HG02588 (cell line): Measurements from ENCODE around the gene ZC2HC1C.

ENCODE experiments used
- ATAC-seq: cut with Tn5 transposase; IDR thresholded peaks from one replicate; pipeline ENCODE4 v1.9.1; 2021; ENCODE audit warnings: mild to moderate bottlenecking, moderate library complexity; ENCODE audit not compliant: unreplicated experiment

The ZC2HC1C gene, protein sequence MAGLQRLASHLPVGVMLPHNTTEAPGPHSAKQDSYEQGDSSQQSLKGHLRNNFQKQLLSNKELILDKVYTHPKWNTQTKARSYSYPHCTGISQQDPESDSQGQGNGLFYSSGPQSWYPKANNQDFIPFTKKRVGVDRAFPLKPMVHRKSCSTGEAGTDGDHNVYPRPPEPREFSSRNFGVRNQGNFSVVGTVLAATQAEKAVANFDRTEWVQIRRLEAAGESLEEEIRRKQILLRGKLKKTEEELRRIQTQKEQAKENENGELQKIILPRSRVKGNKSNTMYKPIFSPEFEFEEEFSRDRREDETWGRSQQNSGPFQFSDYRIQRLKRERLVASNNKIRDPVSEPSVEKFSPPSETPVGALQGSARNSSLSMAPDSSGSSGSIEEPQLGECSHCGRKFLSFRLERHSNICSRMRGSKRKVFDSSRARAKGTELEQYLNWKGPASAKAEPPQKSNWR

DNA sequence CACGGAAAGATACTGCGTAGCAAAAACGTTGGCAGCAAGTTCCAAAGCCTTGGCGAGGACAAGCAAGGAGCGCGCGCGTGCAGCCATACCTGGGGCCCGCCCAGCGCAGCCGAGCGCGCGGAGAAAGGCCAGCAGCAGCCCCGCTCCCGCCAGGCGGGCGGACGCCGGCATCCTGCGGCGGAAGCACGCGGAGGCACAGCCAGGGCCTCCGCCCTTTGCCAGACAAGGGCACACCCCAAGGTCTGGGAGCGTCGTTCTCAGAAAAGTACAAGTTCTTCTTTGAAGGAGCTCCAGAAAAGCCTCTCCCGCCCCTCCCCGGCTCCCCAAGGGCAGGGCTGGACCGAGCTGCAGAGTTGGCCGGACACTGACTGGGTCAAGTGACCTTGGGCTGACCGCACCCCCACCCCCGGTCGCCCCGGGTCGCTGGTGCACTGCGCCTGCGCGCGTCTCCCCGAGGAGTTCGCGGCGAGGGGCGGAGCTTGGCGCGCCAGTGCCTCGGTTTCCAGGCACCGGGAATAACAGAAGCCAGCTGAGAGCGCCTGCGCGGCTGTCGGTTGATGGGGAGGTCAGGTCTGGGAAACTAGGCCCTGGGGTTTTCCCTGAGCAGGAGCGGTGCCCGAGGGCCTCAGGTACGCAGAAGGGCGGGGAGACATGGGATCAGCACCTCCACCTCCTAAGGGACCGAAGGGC, at the start of gene ZC2HC1C:
TSS of gene ZC2HC1C (plus strand) at position 521 of the 690 bp plus-strand sequence. CDS start 933 bp downstream, outside the sequence.
- peak; percentile 81 for ATAC-seq

DNA sequence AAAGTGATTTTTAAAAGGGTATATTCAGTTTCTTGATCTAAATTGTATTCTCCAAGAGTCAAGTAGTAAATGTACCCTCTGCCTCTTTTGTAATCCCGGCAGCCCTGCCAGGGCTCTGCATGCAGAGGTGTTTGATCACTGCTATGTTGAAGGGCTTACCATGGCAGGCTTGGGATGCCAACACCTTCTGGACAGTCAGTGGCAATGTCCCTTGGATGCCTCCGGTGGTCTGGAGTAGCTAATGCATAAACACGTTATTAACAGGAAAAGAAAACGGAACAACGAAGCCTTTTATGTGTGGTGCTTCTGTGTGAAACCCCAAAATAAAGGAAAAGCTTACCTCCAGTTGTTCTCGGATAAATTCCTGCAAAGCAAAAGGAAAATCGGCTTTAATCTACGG, 46.8 kb upstream of the ZC2HC1C start:
- ATAC-seq, result no peak

DNA sequence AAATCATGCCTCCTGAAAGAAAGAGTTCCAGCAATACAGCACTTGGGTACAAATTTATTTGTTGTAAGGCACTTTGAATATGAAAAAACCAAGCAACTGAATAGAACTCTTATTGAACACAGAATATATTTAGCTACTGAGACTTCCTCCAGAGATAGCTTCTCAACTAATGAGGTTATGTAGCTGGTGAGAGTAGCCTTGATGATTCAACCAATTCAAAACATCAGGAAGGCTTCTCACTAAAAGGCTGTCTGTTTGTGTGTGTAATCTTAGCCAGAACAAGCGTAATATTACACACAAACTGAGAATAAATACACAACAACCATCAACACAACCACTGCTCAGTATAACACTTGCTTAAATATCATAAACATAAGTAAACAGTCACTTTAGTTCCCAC, 46.3 kb upstream of the ZC2HC1C start:
- ATAC-seq, result no peak

DNA sequence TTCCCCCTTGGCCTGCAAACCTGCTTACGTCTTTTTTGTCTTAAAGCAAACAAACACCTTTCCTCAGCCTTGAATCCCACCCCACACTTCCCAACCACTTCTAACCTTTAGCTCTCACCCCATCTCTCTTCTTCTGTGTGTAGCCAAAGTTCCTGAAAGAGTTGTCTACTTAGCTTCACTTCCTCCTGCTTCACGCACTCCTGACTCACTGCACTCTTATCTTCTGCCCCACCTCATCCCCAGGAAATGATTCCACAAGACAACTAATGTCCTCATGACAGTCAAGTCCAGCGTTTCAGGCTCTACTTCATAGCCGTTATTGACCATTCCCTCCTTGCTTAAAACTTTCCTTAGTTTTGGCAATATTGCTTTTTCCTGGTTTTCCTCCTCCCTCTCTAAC, 44.4 kb upstream of the ZC2HC1C start:
- ATAC-seq, result no peak

DNA sequence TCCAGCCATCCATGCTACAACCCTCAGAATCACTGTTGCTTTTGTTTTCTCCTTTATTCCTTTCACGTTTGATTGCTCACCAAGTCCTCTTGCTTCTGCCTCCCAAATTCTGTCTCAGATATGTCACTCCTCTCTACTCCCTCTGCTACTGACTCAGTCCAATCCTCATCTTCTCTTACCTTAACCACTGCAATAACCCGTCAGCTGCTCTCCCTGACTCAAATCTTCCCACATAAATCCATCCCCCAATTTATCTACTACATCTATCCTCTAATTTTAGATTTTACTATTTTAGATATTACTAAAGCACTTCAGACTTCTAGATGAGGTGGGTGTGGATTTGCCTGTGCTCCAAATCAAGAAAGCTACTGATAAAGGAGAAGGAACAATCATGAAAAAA, 43.6 kb upstream of the ZC2HC1C start:
- ATAC-seq, result no peak

DNA sequence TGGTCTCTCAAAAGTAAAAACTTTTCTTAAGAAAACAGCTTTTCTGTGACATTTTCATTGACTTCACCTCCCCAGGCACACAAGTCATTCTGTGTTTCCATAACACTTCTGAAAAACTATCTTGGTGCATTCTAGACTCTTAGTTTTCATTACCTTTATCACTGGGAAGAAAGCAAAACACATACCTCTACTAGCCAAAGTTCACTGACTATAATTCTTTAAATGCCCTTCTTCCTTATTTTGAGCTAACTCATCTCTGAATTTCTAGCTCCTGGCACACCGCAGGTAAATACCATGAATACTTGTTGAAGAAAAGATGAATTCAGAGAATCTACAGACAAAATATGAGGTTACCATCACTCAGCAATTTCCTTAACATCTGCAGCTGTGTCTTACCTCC, 39.3 kb upstream of the ZC2HC1C start:
- no peak for ATAC-seq

DNA sequence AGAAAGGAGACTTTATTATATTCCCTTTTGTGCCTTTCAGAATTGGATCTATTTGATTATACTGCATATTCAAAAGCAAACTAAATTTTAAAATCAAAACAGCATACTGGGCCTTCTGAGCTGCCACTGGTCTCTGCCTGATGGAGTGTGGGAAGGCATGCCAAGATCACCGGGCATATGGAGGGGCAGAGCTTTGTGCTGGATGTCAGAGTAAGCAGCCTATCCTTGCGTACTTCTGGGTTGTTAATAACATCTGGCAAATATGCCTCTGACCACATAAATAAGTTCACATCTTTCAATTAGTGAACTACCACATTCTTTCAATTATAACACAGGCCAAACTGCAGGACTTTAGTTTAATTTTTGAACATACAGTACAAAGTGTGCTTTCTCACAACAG, 36.5 kb upstream of the ZC2HC1C start:
- ATAC-seq, result no peak

DNA sequence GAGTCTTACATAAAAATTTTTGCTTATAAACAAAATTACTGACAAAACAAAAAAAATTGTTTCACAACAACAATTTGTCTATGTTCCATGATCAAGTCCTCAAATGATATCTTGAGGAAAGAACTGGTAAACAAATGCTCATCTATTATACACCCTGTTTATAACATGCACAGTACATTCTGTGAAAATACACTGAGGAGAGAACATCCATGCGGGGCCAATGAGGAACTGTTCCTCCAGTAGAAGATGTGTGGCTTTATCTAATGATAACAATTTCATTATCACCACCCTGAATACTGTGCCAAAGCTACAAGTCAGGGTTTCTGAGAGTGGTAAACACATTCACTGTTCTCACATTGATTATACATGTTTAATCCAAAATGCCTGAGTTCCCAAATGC, 28.9 kb upstream of the ZC2HC1C start:
- ATAC-seq, result no peak

DNA sequence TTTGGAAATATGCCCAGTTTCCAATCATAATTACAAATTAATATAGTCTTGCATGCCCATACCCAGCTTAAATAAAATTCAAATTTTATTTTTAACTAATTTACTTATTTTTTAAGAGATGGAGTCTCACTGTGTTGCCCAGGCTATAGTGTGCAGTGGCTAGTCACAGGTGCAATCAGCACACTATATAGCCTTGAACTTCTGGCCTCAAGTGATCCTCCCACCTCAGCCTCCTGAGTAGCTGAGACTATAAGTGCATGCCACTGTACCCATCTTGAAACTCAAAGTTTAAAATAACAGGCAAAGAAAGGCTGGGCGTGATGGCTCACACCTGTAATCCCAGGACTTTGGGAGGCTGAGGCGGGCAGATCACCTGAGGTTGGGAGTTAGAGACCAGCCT, 28.5 kb upstream of the ZC2HC1C start:
- ATAC-seq, result no peak

DNA sequence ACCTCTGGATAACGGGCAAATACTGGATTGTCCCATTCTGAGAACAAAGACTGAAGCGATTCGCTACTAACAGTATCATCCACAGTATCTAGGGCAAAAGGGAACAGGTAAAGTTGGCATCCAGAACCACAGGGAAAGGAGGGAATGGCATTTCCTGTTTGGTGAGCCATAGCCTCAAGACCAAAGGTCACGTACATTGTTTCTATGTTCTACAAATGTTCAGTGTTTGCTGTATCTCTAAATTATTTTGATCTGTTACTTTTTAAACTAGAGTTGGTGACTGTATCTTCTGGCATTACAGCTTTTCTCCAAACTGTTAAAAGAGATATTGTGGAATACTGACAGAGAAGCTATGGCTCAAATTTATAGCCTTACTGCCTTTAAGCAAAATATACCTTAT, 27.8 kb upstream of the ZC2HC1C start:
- no peak for ATAC-seq

DNA sequence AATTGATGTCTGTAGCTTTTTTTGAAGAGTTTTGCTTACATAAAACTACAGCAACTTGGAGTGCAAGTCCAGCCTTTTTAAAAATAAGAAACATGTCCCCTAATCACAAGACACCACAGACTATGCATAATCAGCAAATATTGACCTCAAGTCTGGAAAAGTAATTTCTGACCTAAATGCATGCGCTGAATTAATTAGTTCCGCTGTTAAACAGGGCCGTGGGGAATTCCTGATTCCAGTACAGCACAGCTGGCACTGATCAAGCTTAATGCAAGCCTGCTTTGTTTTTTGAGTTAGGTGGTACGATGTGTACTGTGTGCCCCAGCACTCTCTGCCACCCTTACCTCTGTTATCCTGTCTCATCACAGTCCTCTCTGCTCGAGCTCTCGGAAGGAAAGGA, 27.4 kb upstream of the ZC2HC1C start:
- ATAC-seq, result no peak

DNA sequence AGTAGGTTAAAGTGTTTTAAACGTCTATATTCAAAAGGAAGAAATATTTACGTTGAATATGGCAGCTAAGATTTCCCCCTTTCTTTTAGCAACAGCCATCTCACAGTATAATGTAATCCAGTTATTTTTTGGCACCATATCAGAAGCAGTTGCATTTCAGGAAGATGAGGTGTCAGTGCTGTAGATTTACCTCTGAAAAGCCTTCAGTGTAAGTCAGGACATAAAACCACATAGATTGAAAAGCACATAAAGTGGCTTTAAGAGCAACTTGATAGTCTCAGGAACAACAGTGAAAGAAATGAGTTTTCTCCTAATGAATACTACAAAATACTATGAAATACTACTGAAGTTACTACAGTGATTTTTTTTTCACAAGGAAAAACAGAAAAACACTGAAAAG, 25.1 kb upstream of the ZC2HC1C start:
- ATAC-seq, result no peak

DNA sequence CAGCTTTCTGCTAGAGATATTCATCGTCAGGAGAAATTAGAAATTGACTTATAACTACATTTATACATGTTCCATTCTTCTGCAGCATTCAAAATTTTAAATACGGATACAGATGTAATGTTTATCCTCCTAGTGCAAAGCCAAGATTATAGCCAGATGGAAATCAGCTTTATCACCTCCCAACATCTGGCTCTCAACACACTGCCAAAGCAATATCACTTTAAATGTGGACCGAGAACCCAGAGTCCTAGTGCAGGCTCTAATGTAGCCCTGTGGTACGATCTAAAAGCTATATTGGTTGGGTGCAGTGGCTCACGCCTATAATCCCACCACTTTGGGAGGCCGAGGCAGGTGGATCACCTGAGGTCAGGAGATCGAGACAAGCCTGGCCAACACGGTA, 24.7 kb upstream of the ZC2HC1C start:
- no peak for ATAC-seq

DNA sequence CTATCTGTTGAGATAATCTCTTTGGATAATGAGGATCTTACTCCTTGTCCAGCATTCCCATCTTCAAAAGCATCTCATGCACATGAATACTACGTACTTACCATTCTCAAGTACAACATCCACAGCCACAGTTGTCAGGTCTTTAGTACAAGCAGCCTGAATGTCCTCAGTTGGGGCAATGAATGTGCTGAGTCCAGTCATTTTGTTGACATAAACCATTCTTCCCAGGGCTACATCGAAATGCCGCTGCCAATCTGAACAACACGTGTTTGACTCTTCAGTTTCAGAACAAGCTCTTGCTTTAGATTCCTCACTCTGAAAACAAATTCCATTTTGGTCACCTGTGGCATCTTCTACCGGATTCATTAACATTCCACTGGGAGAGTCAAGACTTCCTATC, 23.2 kb upstream of the ZC2HC1C start:
- ATAC-seq, result no peak

DNA sequence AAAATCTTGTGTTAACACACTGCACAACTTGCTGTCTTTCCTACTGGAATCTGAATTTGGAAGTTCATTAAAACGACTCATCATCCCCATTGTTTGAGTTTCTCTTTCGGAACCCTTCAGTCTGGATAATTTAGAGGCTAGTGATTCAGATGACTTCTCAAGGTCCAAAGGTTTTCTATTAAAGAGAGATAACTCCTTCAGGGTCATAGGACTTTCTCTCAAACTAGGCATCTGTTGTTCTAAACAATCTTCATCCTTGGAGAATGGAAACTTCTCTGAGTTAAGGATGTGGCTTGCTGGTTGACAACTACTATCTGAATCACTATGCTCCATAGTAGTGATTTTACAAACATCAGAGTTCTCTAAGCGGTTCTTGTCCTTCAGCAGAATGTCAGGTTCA, 22.5 kb upstream of the ZC2HC1C start:
- no peak for ATAC-seq

DNA sequence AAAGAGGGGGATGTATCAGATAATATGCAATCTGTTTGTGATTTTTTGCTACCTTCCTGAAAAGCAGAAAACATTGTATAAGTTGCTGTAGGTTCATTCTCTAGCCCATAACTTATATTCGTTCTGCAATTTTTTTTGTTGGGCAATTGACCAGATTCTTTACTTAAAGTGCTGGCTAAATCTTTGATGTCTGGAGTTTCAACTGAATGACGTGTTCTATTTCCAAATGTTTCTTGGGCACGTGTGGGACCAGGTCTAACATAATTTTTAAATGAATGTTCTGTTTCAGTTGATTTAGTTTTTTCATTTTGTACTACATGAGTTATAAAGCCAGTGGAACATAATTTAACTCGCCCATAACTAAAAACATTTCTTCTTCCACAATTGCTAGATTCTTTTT, 21.9 kb upstream of the ZC2HC1C start:
- no peak for ATAC-seq

DNA sequence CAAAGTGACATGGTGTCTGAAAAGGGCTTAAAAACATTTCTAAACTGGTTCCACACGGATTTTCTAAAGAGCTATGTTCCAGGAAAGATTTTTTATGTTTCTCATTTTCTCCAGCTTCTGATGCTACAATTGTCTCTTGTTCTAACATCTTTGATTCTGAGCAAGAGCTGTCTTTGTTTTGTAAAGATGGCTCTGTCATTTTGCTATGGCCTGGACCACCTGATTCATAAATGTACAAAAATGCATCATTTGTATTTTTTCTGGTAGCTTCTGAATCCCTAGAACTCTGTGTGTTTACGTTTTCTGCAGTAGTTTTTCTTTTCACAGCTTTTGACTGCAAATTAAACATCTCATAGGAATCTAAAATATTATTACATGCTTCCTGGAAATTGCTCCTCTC, 21.3 kb upstream of the ZC2HC1C start:
- ATAC-seq, result no peak

DNA sequence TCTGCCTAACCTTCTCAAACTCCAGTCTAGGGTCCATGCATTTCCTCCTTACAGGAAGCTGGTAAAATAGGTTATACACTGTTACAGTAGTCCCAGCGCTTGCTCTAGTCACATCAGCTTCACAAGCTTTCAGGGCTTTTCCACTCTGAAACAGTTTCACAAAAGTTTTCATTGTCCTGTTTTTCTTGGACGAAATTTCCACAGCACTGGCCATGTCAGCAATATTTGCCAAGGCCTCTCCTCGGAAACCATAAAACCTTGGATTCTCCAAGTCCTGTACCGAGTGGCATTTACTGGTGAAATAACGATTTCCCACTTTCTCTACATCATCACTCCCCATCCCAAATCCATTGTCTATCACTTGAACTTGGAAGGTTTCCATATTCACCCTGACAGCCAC, 20.3 kb upstream of the ZC2HC1C start:
- ATAC-seq, result no peak

DNA sequence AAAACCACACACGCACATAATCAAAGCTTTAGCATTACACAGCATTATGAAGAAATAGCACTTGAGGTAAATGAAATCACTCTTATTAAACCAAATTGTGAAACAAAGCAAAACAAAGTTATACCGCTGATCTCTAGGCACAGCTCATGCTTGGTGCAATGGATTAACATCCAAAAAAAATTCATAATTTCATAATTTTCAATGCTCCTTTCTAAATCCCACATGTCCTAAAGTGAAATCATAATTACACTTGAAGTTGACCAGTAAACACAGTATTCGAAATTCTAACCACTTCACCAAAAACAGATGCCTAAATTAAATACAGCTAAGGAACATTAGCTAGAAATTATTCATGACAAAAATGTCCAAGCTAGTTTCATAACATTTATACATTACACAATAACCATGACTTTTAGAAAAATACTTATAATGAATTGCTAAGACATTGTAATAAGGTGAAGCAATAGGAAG, 19.7 kb upstream of the ZC2HC1C start:
- ATAC-seq, result no peak

DNA sequence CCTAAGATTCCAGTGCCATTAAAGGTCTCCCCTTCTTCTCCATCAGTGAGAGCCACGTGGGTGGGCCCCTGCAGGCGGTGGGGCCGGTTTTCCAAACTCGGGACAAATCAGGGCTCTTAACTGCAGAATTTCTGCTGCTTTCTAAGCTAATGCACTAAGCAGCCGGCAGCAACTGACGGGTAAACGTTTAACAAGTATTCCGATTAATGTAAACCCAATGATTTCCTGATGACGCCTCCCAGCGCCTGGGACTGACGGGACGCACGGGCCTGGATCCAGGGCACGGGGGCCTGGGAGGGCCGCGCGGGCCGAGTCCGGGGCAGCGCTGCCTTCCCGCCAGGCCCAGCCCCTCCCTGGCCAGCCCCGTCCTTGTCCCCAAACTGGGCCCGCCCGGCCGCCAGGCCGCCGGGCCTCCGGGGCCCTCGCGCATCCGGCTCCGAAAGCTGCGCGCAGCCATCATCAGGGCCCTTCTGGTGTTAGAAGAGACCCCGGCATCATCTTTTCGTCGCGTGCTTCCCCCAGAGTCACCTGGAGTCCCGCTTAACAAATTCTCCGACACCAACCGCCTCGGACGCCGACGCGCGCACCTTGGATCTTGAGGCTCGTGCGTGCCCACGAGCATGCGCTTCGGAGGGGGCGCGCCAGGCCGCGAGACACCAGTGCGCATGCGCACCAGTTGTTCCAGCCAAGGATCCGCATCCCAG, 18.4 kb upstream of the ZC2HC1C start, which contains the start of gene MLH3:
TSS of gene MLH3 (minus strand) at position 616 of the 704 bp plus-strand sequence. CDS start 1,812 bp downstream, outside the sequence.
- peak; percentile 71 for ATAC-seq

DNA sequence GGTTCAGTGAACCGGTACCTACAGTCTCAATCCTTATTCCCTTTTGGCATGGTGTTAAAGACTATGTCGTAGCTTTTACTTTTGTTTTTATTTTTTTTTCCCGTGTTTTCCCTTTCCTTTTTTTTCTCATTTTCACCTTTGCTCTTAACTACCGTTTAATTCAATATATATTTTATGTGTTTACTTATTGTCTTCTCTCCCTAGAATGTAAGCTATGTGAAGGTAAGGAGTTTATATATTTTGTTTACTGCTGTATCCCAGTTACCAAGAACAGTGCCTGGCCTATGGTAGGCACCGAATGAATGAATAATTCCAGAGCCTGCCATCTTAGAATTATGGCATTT, 17.9 kb upstream of the ZC2HC1C start:
- no peak for ATAC-seq
